ENCODE data around the gene PLEKHH2.

DNA sequence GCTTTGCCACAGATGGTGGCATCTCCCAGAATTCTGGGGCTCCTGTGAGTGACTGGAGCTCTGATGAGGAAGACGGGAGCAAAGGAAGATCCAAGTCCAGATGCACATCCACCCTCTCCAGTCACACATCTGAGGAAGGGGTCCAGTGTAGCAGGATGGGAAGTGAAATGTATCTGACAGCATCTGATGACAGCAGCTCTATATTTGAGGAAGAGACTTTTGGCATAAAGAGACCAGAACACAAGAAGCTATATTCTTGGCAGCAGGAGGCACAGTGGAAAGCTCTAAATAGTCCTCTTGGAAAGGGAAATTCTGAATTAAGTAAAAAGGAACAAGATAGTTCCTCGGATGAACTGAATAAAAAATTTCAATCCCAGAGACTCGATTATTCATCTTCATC, 62.7 kb downstream of the PLEKHH2 start:
- TF ChIP-seq FOXK2 (IDR thresholded peaks at IDR 0.05): no peak
- no peak for TF ChIP-seq HDGF (IDR thresholded peaks at IDR 0.05; ENCODE audit: borderline replicate concordance)
- no peak for TF ChIP-seq NFRKB (IDR thresholded peaks at IDR 0.05)
- no peak for TF ChIP-seq SUZ12 (IDR thresholded peaks at IDR 0.05)
- no peak for TF ChIP-seq CTBP1 (IDR thresholded peaks at IDR 0.05; ENCODE audit: borderline replicate concordance)

Measured in HEK293T (cell line).